ENCODE data around the gene HMGCS1. TPM values are rescaled to one million over a fixed set of nuclear protein-coding genes. Genes with fewer than 3 reads are reported as not detected.

Gene HMGCS1
- total and polyA plus RNA-seq, 9 of the 15 experiments (the other 6 are each of a cell fraction or from before 2014, with no cell fraction given), result 43.7 to 337 (median 111) TPM

DNA sequence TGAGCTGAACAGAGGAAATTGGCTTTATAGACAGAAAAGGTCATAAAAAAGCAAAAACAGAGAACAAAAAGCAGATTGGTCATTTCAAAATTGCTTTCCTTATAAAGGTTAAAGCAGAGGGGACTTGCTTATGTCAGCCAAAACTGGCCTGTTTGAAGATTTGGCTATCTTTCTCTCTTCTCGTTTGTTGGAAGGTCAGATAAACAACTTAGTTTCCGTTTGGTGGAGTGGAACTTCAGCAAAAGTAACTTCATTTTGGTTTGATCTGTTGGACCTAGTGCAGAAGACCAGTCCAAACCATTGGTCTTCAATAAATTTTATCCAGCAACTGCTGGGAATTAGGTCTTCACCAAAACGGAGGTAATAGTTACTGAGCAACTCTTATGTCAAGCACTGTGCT is 45.1 kb upstream of the HMGCS1 start (continued):
- TF ChIP-seq RBM17 (IDR thresholded peaks at IDR 0.05; ENCODE audit: borderline replicate concordance, low read depth, low read length) (no peak), RCOR1 (IDR thresholded peaks at IDR 0.05; ENCODE audit: borderline replicate concordance in 1 of 2, low read depth in 2 of 2, low read length in 2 of 2) (no peak), RAD21 (CRISPR knock-in tag; conservative IDR thresholded peaks at IDR 0.05 in 1 of 2, IDR thresholded peaks at IDR 0.05 in 1 of 2) (no peak), XRCC3 (IDR thresholded peaks at IDR 0.05) (no peak), ZNF79 (CRISPR knock-in tag; IDR thresholded peaks at IDR 0.05; ENCODE audit: low read depth) (no peak), SMAD2 (IDR thresholded peaks at IDR 0.05; ENCODE audit: low read depth, low read length) (no peak), COPS2 (conservative IDR thresholded peaks at IDR 0.05) (no peak), ZKSCAN8 (CRISPR knock-in tag; IDR thresholded peaks at IDR 0.05) (no peak), EGR1 (conservative IDR thresholded peaks at IDR 0.05) (no peak), SMAD3 (CRISPR knock-in tag; conservative IDR thresholded peaks at IDR 0.05) (peak; percentile 79; the same call in 1 of the 2 replicates), PTRF (tag; IDR thresholded peaks at IDR 0.05) (0 out of 2 replicates have a peak, but pooled peaks have one; percentile 31), ZNF282 (CRISPR knock-in tag; IDR thresholded peaks at IDR 0.05) (no peak), NEUROD1 (IDR thresholded peaks at IDR 0.05; ENCODE audit: borderline replicate concordance, low read depth, low read length, partially characterized antibody) (no peak), RFX1 (IDR thresholded peaks at IDR 0.05) (no peak), JUND (IDR thresholded peaks at IDR 0.05; ENCODE audit: borderline replicate concordance, low read depth, low read length) (no peak), JUND (tag; IDR thresholded peaks at IDR 0.05; ENCODE audit: borderline replicate concordance, low read depth, low read length) (peak; percentile 42; the same call in 1 of the 3 replicates), HNRNPL (IDR thresholded peaks at IDR 0.05; ENCODE audit: low read depth, low read length) (no peak)
- TF ChIP-seq, protein P1, sequence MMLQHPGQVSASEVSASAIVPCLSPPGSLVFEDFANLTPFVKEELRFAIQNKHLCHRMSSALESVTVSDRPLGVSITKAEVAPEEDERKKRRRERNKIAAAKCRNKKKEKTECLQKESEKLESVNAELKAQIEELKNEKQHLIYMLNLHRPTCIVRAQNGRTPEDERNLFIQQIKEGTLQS (IDR thresholded peaks at IDR 0.05), result no peak
- TF ChIP-seq, protein P1 (CRISPR knock-in tag; conservative IDR thresholded peaks at IDR 0.05), result no peak
- TF ChIP-seq, protein P2, sequence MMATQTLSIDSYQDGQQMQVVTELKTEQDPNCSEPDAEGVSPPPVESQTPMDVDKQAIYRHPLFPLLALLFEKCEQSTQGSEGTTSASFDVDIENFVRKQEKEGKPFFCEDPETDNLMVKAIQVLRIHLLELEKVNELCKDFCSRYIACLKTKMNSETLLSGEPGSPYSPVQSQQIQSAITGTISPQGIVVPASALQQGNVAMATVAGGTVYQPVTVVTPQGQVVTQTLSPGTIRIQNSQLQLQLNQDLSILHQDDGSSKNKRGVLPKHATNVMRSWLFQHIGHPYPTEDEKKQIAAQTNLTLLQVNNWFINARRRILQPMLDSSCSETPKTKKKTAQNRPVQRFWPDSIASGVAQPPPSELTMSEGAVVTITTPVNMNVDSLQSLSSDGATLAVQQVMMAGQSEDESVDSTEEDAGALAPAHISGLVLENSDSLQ (IDR thresholded peaks at IDR 0.05), result no peak
- TF ChIP-seq, protein P3, sequence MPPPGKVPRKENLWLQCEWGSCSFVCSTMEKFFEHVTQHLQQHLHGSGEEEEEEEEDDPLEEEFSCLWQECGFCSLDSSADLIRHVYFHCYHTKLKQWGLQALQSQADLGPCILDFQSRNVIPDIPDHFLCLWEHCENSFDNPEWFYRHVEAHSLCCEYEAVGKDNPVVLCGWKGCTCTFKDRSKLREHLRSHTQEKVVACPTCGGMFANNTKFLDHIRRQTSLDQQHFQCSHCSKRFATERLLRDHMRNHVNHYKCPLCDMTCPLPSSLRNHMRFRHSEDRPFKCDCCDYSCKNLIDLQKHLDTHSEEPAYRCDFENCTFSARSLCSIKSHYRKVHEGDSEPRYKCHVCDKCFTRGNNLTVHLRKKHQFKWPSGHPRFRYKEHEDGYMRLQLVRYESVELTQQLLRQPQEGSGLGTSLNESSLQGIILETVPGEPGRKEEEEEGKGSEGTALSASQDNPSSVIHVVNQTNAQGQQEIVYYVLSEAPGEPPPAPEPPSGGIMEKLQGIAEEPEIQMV (tag; conservative IDR thresholded peaks at IDR 0.05; ENCODE audit: low read depth), result 0 out of 2 replicates have a peak, but pooled peaks have one; percentile 48
- TF ChIP-seq, protein P4, sequence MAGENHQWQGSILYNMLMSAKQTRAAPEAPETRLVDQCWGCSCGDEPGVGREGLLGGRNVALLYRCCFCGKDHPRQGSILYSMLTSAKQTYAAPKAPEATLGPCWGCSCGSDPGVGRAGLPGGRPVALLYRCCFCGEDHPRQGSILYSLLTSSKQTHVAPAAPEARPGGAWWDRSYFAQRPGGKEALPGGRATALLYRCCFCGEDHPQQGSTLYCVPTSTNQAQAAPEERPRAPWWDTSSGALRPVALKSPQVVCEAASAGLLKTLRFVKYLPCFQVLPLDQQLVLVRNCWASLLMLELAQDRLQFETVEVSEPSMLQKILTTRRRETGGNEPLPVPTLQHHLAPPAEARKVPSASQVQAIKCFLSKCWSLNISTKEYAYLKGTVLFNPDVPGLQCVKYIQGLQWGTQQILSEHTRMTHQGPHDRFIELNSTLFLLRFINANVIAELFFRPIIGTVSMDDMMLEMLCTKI (IDR thresholded peaks at IDR 0.05; ENCODE audit: partially characterized antibody), result no peak
- TF ChIP-seq, protein P5, sequence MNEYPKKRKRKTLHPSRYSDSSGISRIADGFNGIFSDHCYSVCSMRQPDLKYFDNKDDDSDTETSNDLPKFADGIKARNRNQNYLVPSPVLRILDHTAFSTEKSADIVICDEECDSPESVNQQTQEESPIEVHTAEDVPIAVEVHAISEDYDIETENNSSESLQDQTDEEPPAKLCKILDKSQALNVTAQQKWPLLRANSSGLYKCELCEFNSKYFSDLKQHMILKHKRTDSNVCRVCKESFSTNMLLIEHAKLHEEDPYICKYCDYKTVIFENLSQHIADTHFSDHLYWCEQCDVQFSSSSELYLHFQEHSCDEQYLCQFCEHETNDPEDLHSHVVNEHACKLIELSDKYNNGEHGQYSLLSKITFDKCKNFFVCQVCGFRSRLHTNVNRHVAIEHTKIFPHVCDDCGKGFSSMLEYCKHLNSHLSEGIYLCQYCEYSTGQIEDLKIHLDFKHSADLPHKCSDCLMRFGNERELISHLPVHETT (CRISPR knock-in tag; conservative IDR thresholded peaks at IDR 0.05 in 1 of 2, IDR thresholded peaks at IDR 0.05 in 1 of 2), result peak in 1 of 2 experiments; percentile 51; a peak in 1 of 4 replicates
